ENCODE data around the gene HMCN2. TPM values are rescaled to one million over a fixed set of nuclear protein-coding genes. Genes with fewer than 3 reads are reported as not detected.

HMCN2 gene
- polyA plus RNA-seq, 1 of the 3 experiments (the other 2 are of a cell fraction): 0.15 TPM

DNA sequence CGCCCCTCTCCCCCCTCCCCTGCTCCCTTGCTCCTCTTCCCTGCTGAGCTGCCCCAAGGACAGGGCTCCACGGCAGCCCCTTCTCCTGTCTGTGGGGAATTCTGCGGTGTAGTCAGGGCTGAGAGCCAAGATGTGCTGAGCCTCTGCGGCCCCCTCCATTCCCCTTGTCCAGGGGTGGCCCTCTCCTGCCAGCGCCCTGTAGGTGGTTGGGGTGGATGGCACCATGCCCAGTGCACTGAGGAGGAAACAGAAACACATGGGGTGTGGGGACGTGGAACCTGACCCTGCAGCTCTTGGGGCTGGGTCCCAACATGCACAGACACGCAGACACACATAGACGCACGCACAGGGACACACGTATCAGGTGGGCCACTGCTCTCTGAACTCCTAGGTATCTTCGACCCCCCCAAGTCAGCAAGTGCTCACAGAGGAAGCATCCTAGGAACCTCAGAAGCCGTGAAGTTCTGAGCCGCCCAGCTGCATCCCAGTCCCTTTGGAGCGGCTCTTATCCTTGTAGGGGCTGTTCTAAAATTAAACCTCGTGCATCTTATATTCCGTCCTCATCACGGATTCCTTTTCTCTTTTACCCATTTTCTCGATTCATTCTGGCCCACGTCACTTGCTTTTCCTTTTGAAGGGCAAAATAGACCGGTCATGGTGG is 64.8 kb downstream of the HMCN2 start:
- Histone ChIP-seq H3K9me3 (no peaks in the 10 kb centered on the region), H3K4me3 (ENCODE audit: low read depth in 2 of 2, low read length in 1 of 2) (no peak overlapping the region), H3K9me2 (no peaks in the 10 kb centered on the region), H3K27me3 (ENCODE audit: insufficient read depth) (peaks cover 9% of the 10 kb centered on the region; the same call in 1 of the 2 replicates), H3K9ac (no peak overlapping the region), H3K27ac (ENCODE audit: low read depth in 2 of 2, low read length in 1 of 2) (peak overlapping the region in 1 of 2 experiments; percentile 99; a peak in 2 of 4 replicates), H3F3A (replicated peaks; ENCODE audit: insufficient read depth) (no peaks in the 10 kb centered on the region), H2AFZ (ENCODE audit: low read depth) (no peak overlapping the region), H3K79me2 (ENCODE audit: insufficient read depth) (no peaks in the 10 kb centered on the region), H3K4me1 (ENCODE audit: control insufficient read depth in 1 of 2, insufficient read depth in 2 of 2, low read depth in 1 of 2, low read length in 1 of 2) (peaks cover 0 to 88% of the 10 kb centered on the region in 2 experiments; a peak in 2 of 4 replicates), H4K20me1 (ENCODE audit: insufficient read depth) (no peaks in the 10 kb centered on the region), H3K36me3 (replicated peaks in 1 of 2; ENCODE audit: control insufficient read depth in 1 of 2, insufficient read depth in 2 of 2, low read length in 1 of 2) (no peaks in the 10 kb centered on the region), H3K4me2 (no peak overlapping the region)
- CTCF ChIA-PET: interaction anchor here (0.9 to 7.6 kb wide), 7 partner anchors 12 to 352 kb away, joined by 3 to 49 read pairs (median 5); no protein-coding TSS in a partner anchor
- 71% methylated on average over 17 of the region's 20 CpGs for WGBS (ENCODE audit: low lambda C conversion rate)
- TF ChIP-seq RAD21 (IDR thresholded peaks at IDR 0.05; ENCODE audit: low read length): no peak
- no peak for TF ChIP-seq JUND (IDR thresholded peaks at IDR 0.05)
- TF ChIP-seq, protein P1, sequence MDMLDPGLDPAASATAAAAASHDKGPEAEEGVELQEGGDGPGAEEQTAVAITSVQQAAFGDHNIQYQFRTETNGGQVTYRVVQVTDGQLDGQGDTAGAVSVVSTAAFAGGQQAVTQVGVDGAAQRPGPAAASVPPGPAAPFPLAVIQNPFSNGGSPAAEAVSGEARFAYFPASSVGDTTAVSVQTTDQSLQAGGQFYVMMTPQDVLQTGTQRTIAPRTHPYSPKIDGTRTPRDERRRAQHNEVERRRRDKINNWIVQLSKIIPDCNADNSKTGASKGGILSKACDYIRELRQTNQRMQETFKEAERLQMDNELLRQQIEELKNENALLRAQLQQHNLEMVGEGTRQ (IDR thresholded peaks at IDR 0.05; ENCODE audit: borderline replicate concordance, low read depth, low read length): no peak
- TF ChIP-seq, protein P2, sequence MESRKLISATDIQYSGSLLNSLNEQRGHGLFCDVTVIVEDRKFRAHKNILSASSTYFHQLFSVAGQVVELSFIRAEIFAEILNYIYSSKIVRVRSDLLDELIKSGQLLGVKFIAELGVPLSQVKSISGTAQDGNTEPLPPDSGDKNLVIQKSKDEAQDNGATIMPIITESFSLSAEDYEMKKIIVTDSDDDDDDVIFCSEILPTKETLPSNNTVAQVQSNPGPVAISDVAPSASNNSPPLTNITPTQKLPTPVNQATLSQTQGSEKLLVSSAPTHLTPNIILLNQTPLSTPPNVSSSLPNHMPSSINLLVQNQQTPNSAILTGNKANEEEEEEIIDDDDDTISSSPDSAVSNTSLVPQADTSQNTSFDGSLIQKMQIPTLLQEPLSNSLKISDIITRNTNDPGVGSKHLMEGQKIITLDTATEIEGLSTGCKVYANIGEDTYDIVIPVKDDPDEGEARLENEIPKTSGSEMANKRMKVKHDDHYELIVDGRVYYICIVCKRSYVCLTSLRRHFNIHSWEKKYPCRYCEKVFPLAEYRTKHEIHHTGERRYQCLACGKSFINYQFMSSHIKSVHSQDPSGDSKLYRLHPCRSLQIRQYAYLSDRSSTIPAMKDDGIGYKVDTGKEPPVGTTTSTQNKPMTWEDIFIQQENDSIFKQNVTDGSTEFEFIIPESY (IDR thresholded peaks at IDR 0.05; ENCODE audit: borderline replicate concordance, low read depth): no peak
- TF ChIP-seq EP300 (IDR thresholded peaks at IDR 0.05; ENCODE audit: borderline replicate concordance in 1 of 2, low read depth in 1 of 2, low read length in 1 of 2): 0 out of 4 replicates have a peak, but pooled peaks of 1 of the 2 experiments have one; percentile 25
- TF ChIP-seq MXI1 (IDR thresholded peaks at IDR 0.05; ENCODE audit: low read depth, low read length): peak; percentile 21; the same call in 1 of the 2 replicates
- no peak for TF ChIP-seq MEF2A (IDR thresholded peaks at IDR 0.05; ENCODE audit: borderline replicate concordance, low read depth)
- no peak for TF ChIP-seq CHD2 (IDR thresholded peaks at IDR 0.05; ENCODE audit: low read length, partially characterized antibody)
- no peak for TF ChIP-seq ELF1 (IDR thresholded peaks at IDR 0.05)
- no peak for TF ChIP-seq RFX5 (IDR thresholded peaks at IDR 0.05; ENCODE audit: low read length)
- 0 out of 2 replicates have a peak, but pooled peaks have one; percentile 14 for TF ChIP-seq FOXJ3 (CRISPR knock-in tag; IDR thresholded peaks at IDR 0.05)
- POLR2A ChIA-PET: interaction anchor here (0.6 kb wide), 1 partner anchor 706 kb away, joined by 3 read pairs; no protein-coding TSS in a partner anchor
- no peak for DNase-seq

DNA sequence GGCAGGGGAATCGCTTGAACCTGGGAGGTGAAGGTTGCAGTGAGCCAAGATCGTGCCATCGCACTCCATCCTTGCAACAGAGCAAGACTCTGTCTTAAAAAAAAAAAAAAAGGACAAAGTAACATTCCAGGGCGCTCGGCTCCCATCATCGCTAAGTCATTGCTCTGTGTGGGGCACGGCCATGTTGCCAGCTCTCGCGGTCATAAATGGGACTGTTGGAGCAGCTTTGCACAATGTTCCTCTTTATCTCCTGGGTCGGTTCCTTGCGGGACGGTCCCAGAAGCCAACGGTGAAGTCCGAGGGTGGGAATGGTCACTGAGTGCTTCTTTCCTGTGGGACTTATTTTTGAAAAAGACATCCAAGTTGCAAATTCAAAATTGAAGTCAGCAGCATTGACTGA is 65.5 kb downstream of the HMCN2 start:
- Histone ChIP-seq H3K4me3 (ENCODE audit: low read depth in 2 of 2, low read length in 1 of 2) (no peak overlapping the region), H4K20me1 (ENCODE audit: insufficient read depth) (no peaks in the 10 kb centered on the region), H3K9me2 (no peaks in the 10 kb centered on the region), H3F3A (replicated peaks; ENCODE audit: insufficient read depth) (no peaks in the 10 kb centered on the region), H3K4me2 (no peak overlapping the region), H3K4me1 (ENCODE audit: control insufficient read depth in 1 of 2, insufficient read depth in 2 of 2, low read depth in 1 of 2, low read length in 1 of 2) (peaks cover 0 to 84% of the 10 kb centered on the region in 2 experiments; a peak in 2 of 4 replicates), H2AFZ (ENCODE audit: low read depth) (no peak overlapping the region), H3K27me3 (ENCODE audit: insufficient read depth) (peaks cover 9% of the 10 kb centered on the region; the same call in 1 of the 2 replicates), H3K79me2 (ENCODE audit: insufficient read depth) (no peaks in the 10 kb centered on the region), H3K9me3 (no peaks in the 10 kb centered on the region), H3K27ac (ENCODE audit: low read depth in 2 of 2, low read length in 1 of 2) (peak overlapping the region in 1 of 2 experiments; percentile 81; a peak in 1 of 4 replicates), H3K9ac (no peak overlapping the region), H3K36me3 (replicated peaks in 1 of 2; ENCODE audit: control insufficient read depth in 1 of 2, insufficient read depth in 2 of 2, low read length in 1 of 2) (no peaks in the 10 kb centered on the region)
- ChIA-PET POLR2A (no interaction called here), CTCF (interaction anchor here (1.4 to 7.6 kb wide), 4 partner anchors 11 to 351 kb away, joined by 3 to 49 read pairs (median 24); no protein-coding TSS in a partner anchor)
- no peak for DNase-seq
- TF ChIP-seq, protein P3, sequence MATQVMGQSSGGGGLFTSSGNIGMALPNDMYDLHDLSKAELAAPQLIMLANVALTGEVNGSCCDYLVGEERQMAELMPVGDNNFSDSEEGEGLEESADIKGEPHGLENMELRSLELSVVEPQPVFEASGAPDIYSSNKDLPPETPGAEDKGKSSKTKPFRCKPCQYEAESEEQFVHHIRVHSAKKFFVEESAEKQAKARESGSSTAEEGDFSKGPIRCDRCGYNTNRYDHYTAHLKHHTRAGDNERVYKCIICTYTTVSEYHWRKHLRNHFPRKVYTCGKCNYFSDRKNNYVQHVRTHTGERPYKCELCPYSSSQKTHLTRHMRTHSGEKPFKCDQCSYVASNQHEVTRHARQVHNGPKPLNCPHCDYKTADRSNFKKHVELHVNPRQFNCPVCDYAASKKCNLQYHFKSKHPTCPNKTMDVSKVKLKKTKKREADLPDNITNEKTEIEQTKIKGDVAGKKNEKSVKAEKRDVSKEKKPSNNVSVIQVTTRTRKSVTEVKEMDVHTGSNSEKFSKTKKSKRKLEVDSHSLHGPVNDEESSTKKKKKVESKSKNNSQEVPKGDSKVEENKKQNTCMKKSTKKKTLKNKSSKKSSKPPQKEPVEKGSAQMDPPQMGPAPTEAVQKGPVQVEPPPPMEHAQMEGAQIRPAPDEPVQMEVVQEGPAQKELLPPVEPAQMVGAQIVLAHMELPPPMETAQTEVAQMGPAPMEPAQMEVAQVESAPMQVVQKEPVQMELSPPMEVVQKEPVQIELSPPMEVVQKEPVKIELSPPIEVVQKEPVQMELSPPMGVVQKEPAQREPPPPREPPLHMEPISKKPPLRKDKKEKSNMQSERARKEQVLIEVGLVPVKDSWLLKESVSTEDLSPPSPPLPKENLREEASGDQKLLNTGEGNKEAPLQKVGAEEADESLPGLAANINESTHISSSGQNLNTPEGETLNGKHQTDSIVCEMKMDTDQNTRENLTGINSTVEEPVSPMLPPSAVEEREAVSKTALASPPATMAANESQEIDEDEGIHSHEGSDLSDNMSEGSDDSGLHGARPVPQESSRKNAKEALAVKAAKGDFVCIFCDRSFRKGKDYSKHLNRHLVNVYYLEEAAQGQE (IDR thresholded peaks at IDR 0.05; ENCODE audit: low read depth, low read length): no peak
- TF ChIP-seq CHD2 (IDR thresholded peaks at IDR 0.05; ENCODE audit: low read length, partially characterized antibody): no peak
- TF ChIP-seq RCOR1 (IDR thresholded peaks at IDR 0.05; ENCODE audit: low read length): no peak
- WGBS (ENCODE audit: low lambda C conversion rate): 89% methylated on average over 14 of the region's 14 CpGs
